Kasumi-1 (cell line): Measurements from ENCODE around the gene ADARB1.

Source experiments
- DNase-seq, 2 experiments: peaks; one replicate each; lab custom pipeline; 2025; lab: John Stamatoyannopoulos, UW

ADARB1 gene

GRCh38 chr21:45151445-45152160 is 77.2 kb downstream of the ADARB1 start:
- DNase-seq = no peak

- peak; percentile 86 to 91 for DNase-seq
Measured at GRCh38 chr21:45152265-45152746, 77.9 kb downstream of the ADARB1 start.

- peak; percentile 16 to 34 for DNase-seq
Measured at GRCh38 chr21:45153358-45154318, 79.3 kb downstream of the ADARB1 start.

- no peak for DNase-seq
Measured at GRCh38 chr21:45154511-45155508, 80.4 kb downstream of the ADARB1 start.

GRCh38 chr21:45155910-45156309 is 81.5 kb downstream of the ADARB1 start:
- DNase-seq = no peak

- DNase-seq = no peak
Measured at GRCh38 chr21:45156459-45156858, 82.1 kb downstream of the ADARB1 start.

GRCh38 chr21:45157932-45158331 is 83.6 kb downstream of the ADARB1 start:
- DNase-seq = no peak

- DNase-seq = no peak
Measured at GRCh38 chr21:45158491-45159423, 84.4 kb downstream of the ADARB1 start.

- no peak for DNase-seq
Measured at GRCh38 chr21:45160198-45160597, 85.8 kb downstream of the ADARB1 start.

GRCh38 chr21:45161038-45161945 is 86.9 kb downstream of the ADARB1 start:
- no peak for DNase-seq

GRCh38 chr21:45162115-45162514 is 87.7 kb downstream of the ADARB1 start:
- DNase-seq = no peak

GRCh38 chr21:45162809-45163208 is 88.4 kb downstream of the ADARB1 start:
- no peak for DNase-seq

- DNase-seq = no peak
Measured at GRCh38 chr21:45163413-45164123, 89.2 kb downstream of the ADARB1 start.

GRCh38 chr21:45164124-45164511 is 89.7 kb downstream of the ADARB1 start:
- no peak for DNase-seq

GRCh38 chr21:45164838-45165237 is 90.5 kb downstream of the ADARB1 start:
- no peak for DNase-seq

- no peak for DNase-seq
Measured at GRCh38 chr21:45166931-45167330, 92.6 kb downstream of the ADARB1 start.

GRCh38 chr21:45167796-45168222 is 93.4 kb downstream of the ADARB1 start:
- no peak for DNase-seq

GRCh38 chr21:45168522-45168921 is 94.1 kb downstream of the ADARB1 start:
- no peak for DNase-seq

GRCh38 chr21:45169001-45169400 is 94.6 kb downstream of the ADARB1 start:
- no peak for DNase-seq
